OCI-LY7 (cell line): ENCODE measurements around the gene BACH2.

Experiments used
- EZH2phosphoT487 ChIP-seq: fragments of 200-600 bp; sonication (generic); IDR thresholded peaks from 2 replicates; pipeline ENCODE4 v1.6.1; 2018; ENCODE audit warnings: low read depth, borderline replicate concordance, mild to moderate bottlenecking, mixed run types, antibody characterized with exemption, low read length, moderate library complexity, mixed read lengths
- TF ChIP-seq, protein P1 (sequence below): fragments of 200-600 bp; sonication (generic); conservative IDR thresholded peaks from 2 replicates; pipeline ENCODE4 v1.5.1; 2014; ENCODE audit warnings: mild to moderate bottlenecking, antibody characterized with exemption, low read length, moderate library complexity, mixed read lengths

DNA sequence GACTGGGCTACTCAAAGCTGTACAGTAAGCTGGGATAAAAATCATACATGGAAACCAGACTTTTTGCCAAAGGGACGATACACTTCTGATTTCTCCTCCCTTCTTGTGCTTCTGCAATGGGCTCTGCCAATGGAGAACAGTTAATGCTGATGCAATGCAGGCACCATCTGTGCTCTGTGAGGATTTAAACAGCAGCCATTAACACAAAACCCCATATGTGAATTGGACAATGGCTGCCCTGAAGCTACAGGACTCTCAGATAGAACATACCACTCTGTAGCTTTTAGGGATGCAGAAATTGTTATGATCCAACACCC, 330.5 kb downstream of the BACH2 start:
- TF ChIP-seq, protein P1, sequence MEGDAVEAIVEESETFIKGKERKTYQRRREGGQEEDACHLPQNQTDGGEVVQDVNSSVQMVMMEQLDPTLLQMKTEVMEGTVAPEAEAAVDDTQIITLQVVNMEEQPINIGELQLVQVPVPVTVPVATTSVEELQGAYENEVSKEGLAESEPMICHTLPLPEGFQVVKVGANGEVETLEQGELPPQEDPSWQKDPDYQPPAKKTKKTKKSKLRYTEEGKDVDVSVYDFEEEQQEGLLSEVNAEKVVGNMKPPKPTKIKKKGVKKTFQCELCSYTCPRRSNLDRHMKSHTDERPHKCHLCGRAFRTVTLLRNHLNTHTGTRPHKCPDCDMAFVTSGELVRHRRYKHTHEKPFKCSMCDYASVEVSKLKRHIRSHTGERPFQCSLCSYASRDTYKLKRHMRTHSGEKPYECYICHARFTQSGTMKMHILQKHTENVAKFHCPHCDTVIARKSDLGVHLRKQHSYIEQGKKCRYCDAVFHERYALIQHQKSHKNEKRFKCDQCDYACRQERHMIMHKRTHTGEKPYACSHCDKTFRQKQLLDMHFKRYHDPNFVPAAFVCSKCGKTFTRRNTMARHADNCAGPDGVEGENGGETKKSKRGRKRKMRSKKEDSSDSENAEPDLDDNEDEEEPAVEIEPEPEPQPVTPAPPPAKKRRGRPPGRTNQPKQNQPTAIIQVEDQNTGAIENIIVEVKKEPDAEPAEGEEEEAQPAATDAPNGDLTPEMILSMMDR, result no peak
- TF ChIP-seq EZH2phosphoT487, result no peak
